Measurements from ENCODE around the gene CASP6. TPM values are rescaled to one million over a fixed set of nuclear protein-coding genes. Genes with fewer than 3 reads are reported as not detected.

The CASP6 gene
- total and polyA plus RNA-seq, 2 donors (not counting 1 experiment from before 2014, with no cell fraction given) = 7.7 to 11.6 TPM

GRCh38 chr4:109657854-109658418 is 45.3 kb downstream of the CASP6 start:
- H3K27ac ChIP-seq (ENCODE audit: low read length in 2 of 2) = no peak overlapping the region
- no peak for ATAC-seq (ENCODE audit: low read depth)
- intact Hi-C loops (cut with micrococcal nuclease) = no loop called here

More at GRCh38 chr4:109657854-109658418, 45.3 kb downstream of the CASP6 start:
- POLR2A ChIA-PET = no interaction called here
- H3K27ac Mint-ChIP-seq = no peak overlapping the region
- peaks cover 2% of the 10 kb centered on the region for H3K9me3 Mint-ChIP-seq (ENCODE audit: insufficient read depth)
- CTCF ChIA-PET = interaction anchor here (1.4 kb wide), 1 partner anchor 236 kb away, joined by 4 read pairs; no protein-coding TSS in a partner anchor
- DNase-seq = no peak
- Histone ChIP-seq H3K9ac (ENCODE audit: low read length) (no peak overlapping the region), H3K27me3 (replicated peaks in 1 of 4; ENCODE audit: control extremely low read depth in 1 of 4, control insufficient read depth in 3 of 4, insufficient read depth in 4 of 4, low read length in 3 of 4) (no peaks in the 10 kb centered on the region), H4K20me1 (ENCODE audit: control insufficient read depth, insufficient read depth, low read length, poor library complexity, severe bottlenecking) (peaks cover 35% of the 10 kb centered on the region), H3K4me2 (replicated peaks; ENCODE audit: low read depth, low read length, poor library complexity, severe bottlenecking) (no peak overlapping the region), H3K4me3 (ENCODE audit: control extremely low read depth in 1 of 5, extremely low read depth in 1 of 5, insufficient read depth in 1 of 5, low read depth in 2 of 5, low read length in 4 of 5) (no peak overlapping the region), H3K9me3 (ENCODE audit: control extremely low read depth in 1 of 3, control insufficient read depth in 2 of 3, insufficient read depth in 1 of 3, low read length in 2 of 3) (peaks cover 0 to 6% (median under 1%) of the 10 kb centered on the region in 3 donors), H3K36me3 (replicated peaks in 1 of 2; ENCODE audit: control extremely low read depth in 1 of 2, control insufficient read depth in 1 of 2, extremely low read depth in 1 of 2, insufficient read depth in 2 of 2, low read length in 1 of 2) (peaks cover 0 to 20% of the 10 kb centered on the region in 2 experiments), H3K79me2 (ENCODE audit: control insufficient read depth, insufficient read depth, low read length) (peaks cover 44% of the 10 kb centered on the region), H3K4me1 (ENCODE audit: control insufficient read depth in 2 of 2, insufficient read depth in 2 of 2, low read length in 2 of 2) (no peaks in the 10 kb centered on the region), H2AFZ (ENCODE audit: insufficient read depth, low read depth, low read length, poor library complexity, severe bottlenecking) (no peak overlapping the region)
- TF ChIP-seq EZH2 (IDR thresholded peaks at IDR 0.05; ENCODE audit: borderline replicate concordance, insufficient read depth, low read depth, low read length, poor library complexity, severe bottlenecking) = no peak
- no peak for TF ChIP-seq CTCF (IDR thresholded peaks at IDR 0.05)
- no peak overlapping the region for H3K4me3 Mint-ChIP-seq
- H3K27me3 Mint-ChIP-seq = no peaks in the 10 kb centered on the region
- 100% methylated on average over 3 of the region's 9 CpGs for WGBS (ENCODE audit: insufficient coverage)
- H3K4me1 Mint-ChIP-seq = peaks cover 4% of the 10 kb centered on the region
